Left ventricle myocardium superior (tissue), 1 donor: ENCODE measurements around the gene MEGF11. TPM values are rescaled to one million over a fixed set of nuclear protein-coding genes. Genes with fewer than 3 reads are reported as not detected.

Source experiments
- ATAC-seq: fragments of 200-7000 bp; cut with Tn5 transposase; one replicate; pipeline ENCODE4 v1.9.1; 2020; ENCODE audit warnings: mild to moderate bottlenecking, moderate library complexity
- DNase-seq: peaks from one replicate; pipeline ENCODE4 v3.0.0-alpha.2; 2020
- intact Hi-C: fragments of 100-400 bp; cut with micrococcal nuclease; formaldehyde crosslinking; loops from one replicate; pipeline ENCODE4 v1.11.0; 2022
- total RNA-seq: library from RNA; stranded (reverse); fragmentation: NEBNext Ultra II Directional; extraction: Animal tissue kit (Norgen Biotek cat#: 25700); gene quantifications from one replicate; pipeline ENCODE4 v1.2.1, GENCODE V29; 2021
- donor health status: DM: no; HTN: yes; CAD: no; lungs with severe emphysema.

MEGF11 gene
- total RNA-seq, 1 donor from 2014 or later = not detected

DNA sequence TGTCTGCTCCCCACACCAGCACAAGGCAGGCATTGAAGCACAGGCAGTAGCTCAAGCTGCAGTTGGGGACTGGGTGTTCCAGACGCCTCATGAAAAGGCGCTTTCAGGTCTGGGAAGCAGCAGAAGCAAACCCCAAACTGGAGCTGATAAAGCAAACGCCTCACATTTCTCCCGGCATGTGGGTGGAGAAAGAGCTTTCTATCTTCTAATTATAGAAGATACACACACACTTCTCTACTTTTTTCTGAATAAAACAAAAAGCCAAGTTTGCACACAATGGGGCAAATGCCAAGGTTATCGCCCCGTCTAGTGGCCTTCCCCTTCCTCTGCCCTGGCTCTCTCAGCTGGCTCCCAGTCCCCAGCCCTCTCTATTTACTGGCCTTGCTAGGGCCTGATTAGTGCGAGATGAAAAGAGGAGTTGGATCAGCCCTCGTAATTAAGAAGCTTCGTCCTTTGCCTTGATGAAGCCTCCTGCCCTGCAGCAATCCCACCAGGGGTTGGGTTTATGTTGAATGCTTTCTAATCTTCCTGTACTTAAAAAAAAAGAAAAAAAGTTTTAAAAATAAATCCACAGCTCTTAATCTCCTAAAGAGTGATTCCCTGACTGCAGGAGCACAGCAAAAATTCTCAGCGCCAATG, 120.2 kb downstream of the MEGF11 start:
- intact Hi-C loops = no loop called here
- DNase-seq (no peak), ATAC-seq (no peak)

DNA sequence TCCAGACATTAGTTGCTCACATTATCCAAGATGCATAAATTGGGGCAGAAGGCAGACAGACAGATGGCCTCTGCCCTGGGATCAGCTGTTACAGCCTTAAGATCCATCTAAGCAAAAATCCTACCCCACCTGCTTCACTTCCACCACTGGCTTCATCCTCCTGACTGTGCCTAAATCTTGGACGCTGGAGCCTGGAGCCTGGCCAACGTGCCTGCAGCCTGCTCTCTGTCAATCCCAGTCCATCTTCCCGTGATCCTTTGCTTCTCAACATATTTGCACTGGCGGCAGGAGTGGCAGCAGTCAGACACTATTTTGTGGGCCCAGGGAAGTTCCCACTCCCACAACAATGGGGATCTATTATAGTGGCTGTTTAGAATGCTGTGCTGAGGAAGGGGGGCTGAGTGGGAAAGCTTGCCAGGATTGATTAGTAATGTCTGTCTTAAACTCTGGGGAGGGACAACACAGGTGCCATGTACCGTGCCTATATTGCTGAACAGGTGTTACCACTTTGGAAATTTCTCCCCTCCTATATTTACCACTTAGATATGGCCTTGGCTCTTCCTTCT, 121.2 kb downstream of the MEGF11 start:
- peak; percentile 72 for DNase-seq
- intact Hi-C loops = no loop called here
- peak; percentile 77 for ATAC-seq

DNA sequence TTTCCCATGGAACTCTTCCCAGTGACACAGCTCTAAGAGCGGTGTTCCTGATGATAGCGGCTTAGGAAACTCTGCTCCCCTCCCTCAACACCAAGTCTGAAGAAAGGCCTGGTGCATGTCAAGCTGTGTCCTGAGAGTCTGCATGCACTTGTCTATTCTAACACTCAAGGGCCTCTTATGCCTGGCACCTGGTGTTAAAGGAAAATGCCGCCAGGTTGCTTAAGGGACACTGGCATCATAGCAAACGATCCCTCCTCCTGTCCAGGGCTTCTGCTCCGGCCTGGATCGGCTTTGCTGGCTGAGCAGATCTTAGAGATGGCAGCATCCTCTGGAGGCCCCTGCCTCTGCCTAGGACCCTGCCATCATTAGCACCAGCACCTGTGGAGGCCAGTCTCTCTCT, 121.7 kb downstream of the MEGF11 start:
- ATAC-seq (peak; percentile 10), DNase-seq (no peak)
- intact Hi-C loops = no loop called here

DNA sequence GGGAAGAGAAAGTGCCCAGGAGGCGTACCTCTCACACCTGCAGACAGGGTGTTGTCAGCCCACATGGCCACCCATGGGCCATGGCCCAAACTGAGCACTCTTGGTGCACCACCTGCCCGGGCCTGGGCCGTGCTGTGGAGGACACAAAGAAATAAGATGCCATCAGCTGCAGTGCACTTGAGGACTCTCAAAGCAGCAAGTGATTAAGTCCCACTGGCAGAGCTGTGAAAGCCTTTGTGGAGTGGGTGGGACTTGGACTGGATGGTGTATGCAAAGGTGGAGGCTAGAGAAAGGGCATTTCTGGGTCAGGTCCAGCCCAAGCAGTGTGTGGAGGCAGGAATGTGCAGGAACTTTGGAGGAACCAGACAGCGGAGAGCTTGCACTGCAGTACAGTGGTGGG, 122.3 kb downstream of the MEGF11 start:
- intact Hi-C loops = no loop called here
- DNase-seq = no peak
- ATAC-seq = peak; percentile 56

DNA sequence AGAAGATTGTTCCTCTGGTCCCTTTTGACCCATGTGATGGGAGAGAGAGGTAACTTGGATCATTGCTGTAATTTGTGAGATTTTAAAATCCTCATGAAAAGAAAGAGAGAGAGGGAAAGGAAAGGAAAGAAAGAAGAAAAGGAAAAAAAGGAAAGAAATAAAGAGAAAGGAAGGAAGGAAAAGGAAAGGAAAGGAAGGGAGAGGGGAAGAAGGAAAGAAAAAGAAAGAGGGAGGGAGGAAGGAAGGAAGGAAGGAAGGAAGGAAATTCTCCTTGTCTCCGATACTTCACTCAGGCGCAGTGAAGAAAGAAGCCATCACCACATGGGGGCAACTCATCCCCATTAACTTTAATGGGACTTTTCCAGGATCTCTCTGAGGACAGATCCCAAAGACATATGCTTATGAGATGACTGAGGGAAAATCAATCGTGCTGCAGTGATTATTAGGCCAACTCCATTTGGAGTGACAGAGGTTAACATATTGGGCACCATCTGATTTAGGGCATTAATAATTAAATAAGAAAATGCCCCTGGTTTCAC, 123.0 kb downstream of the MEGF11 start:
- intact Hi-C loops = no loop called here
- DNase-seq (no peak), ATAC-seq (no peak)

DNA sequence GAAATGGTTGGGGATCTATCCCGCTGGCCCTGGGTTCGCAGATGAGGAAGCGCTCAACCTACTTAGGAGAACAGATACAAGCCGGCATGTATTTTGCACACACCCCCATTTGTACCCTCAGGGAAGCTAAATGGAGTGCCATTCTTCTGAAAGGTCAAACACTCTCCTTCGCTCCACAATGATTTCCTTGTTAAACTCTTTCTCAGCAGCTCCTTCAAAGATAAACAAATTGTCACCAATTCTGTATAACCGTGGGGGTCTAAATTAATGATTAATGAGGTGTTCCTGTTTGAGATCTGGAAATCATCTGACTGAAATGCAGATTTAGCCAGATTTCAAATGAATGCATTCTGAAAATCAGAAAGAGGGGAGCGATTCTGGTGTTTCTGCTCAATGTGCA, 124.0 kb downstream of the MEGF11 start:
- ATAC-seq (no peak), DNase-seq (no peak)
- intact Hi-C loops = no loop called here

DNA sequence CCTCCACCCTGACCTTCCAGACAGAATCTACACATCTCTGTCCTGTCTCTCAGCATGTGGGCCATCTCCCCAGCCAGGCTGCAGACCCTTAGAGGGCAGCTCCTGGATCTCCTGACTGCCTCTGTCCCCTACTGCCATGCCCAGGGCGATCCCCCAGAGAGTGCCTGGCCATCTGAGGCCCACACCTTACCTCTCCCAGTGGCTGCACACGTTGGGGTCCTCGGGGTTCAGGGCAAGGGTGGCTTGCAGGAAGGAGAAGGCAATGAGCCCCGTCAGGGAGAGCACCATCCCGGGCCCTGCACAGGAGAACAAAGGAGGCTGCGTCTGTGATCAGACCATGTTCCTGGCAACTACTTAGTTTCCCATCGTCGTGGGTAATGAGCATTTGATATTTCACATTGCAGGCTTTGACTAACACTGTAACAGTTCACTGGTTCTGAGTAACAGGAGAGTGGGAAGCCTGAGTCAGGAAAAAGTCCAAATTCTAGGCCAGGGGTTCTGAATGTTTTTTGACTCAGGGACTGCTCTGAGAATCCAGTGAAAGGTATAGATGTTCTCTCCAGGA, 125.4 kb downstream of the MEGF11 start:
- DNase-seq (no peak), ATAC-seq (no peak)
- intact Hi-C loops = no loop called here

DNA sequence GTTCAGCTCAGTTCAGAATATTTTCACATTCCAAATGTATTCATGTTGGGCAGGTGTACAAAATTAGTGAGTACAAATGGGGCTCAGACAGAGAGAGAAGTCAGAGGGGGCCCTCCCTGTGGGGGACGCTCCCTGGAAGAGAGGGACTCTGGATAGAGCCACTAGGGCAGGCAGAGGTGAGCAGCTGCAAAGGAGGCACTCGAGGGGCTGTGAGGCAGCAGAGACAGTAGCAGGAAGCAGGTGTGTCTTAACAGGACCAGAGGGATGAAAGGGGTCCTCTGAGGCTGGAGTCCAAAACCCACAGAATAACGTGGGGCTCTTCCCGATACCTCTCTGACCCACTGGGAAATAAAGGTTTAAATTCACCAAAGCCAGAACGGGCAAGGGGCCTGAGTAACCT, 127.1 kb downstream of the MEGF11 start:
- ATAC-seq = no peak
- intact Hi-C loops = no loop called here
- no peak for DNase-seq

DNA sequence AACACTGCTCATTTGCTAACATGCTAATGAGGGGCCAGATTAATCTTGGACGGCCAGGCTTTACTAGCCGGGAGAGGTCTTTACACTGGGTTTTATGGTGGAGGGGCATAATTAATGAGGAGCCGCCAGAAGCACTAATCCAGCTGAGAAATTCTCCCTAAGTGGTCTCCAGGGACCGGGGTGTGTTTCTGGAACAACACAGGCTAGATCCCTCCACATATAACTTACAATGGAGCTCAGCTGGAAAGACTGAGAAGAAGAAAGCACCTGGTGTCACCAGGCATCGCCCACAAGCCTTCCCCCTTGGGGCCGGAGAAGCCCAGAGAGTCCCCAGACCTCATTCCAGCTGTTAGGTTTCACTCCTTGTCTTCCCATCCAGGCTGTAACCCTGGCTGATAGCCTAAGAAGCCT, 127.5 kb downstream of the MEGF11 start:
- no peak for DNase-seq
- intact Hi-C loops = no loop called here

DNA sequence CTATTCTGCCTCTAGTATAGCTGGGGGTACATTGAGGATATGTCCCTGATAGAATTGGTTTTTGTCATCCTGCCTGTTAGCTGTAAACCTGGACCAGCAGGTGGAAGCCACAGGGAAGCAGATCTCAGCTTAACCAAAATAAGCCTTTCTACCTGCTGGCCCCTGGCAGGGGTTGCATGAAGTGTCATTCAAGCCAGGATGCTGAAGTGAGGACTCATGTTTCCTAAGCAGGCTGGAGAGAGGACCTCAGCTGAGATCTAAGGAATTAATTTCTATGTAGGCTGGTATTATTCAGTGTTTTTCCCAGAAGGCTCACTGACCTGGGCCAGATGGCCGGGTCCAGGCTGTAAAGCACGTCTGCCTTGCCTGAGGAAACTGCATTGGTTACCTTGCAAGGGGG, 128.9 kb downstream of the MEGF11 start:
- ATAC-seq (no peak), DNase-seq (no peak)
- intact Hi-C loops = no loop called here

More for the DNA sequence above, 127.5 kb downstream of the MEGF11 start:
- ATAC-seq = no peak

DNA sequence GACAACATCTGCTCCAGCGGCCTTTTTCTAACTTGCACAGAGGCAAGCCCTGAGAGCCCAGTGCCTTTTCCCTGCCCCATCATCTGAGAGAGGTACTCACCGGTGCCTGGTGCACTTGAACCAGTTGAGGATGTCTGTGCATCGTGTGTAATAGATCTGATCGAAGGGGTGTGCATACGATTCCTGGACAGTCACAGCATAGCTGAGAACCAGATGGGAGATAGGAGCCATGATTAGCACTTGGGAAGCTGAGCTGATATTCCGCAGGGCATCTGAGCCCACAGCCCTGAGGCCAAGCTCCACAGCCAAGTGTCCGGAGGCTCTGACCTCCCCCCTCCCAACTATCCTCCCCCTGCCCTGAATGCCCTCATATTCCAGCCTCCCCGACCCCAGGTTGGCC, 129.8 kb downstream of the MEGF11 start:
- ATAC-seq (no peak), DNase-seq (no peak)
- intact Hi-C loops = no loop called here

DNA sequence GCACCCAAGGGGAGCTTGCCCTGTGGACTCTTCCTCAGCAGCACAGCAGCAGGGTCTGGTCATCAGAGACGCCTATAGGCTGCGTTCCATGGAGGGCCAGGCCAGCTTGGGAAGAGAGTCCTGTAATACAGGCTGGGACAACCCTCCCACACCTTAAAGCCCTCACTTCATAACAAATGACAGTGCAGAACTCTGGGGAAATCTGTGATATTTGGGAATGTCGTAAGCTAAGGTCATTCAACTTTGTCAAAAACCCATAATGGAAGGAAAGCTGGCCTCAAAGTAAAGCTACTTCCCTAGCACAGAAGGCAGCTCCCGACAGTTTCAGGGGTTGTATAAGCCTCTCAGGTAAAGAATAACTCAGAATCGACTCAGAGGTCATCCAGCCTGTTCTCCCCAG, 133.1 kb downstream of the MEGF11 start:
- DNase-seq (no peak), ATAC-seq (no peak)
- intact Hi-C loops = no loop called here

DNA sequence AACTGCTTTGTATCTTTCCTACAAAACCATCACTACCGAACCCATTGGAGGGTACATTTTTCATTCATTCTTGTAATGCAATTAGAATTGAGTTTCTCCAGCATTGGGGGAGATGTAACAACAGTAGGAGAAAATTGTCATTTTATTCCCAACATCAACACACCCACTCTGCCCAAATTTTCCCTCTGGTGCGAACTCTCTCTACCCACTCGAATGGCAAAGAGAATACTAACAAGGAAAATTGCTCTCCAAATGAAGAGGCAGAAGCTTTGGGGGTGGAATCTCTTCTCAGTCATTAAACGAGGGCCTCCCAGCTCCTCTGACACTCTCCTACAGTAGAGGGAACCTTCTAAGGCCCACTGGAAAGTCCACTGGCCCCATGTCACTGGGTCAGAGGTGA, 135.7 kb downstream of the MEGF11 start:
- intact Hi-C loops = no loop called here
- ATAC-seq = no peak
- DNase-seq = no peak

DNA sequence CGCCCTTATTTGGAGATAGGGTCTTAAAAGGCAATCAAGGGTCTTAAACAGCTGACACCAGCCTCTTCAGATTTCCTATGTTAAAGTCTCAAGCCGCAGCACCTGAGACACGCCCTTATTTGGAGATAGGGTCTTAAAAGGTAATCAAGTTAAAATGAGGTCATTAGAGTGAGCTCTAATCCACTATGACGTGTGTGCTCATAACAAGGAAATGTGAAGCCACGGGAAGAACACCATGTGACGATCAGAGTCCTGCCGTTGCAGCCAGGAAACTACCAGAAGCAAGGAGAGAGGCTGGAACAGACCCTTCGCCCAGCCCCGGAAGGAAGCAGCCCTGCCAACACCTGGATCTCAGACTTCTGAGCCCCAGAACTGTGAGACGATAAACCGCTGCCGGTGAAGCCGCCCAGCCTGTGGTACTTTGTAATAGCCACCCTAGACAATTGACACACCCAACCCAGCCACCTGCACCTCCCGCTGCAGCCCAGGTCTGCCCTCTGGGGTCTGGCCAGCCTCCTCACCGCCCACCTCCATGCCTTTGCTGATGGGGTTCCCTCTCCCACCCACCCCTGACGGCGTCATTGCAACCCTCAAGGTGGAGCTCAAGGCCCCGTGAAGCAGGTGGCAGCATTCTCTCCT, 137.9 kb downstream of the MEGF11 start:
- DNase-seq = no peak
- no peak for ATAC-seq
- intact Hi-C loops = no loop called here

DNA sequence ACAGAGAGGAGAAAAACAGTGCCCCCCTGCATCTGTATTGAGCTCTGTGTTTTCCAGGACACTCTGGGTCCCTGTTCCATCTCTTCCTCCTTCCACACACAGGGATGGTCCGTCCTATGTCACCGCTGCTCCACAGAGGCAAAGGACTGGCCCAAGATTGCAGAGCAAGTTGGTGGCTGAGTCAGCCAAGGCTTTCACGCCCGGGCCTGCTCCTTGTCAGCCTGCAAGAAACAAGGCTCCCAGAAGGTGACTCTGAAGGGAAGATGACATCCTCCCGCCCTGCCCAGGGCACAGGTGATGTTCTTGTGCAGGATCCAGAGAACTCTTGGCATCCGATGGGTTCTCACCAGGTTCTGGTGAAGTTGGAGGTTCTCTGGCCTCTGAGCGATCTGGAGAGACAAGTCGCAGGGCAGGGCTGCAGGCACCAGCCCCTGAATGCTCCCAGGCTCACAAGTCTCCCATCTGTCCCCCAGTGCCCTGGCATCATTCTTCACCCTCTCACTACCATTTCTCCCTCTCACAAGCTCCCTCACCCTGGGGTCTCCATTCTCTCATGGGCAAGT, 138.6 kb downstream of the MEGF11 start:
- no peak for ATAC-seq
- DNase-seq = no peak
- intact Hi-C loops = no loop called here

DNA sequence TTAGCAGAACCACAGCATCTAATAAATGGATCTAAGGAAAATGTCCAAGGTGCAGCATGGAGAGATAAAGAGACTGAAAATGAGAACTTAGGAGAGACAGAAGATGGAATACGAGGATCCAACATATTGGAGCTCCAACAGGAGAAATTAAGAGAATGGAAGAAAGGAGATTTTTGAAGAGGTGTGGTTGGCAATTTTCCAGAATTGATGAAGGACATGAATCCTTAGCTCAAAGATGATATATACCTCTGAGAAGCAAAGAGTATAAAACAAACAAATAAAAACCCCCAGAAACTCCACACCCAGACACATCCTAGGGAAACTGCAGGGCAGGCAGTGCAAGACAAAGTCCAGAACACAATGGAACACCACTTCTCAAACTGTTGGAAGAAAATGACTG, 141.2 kb downstream of the MEGF11 start:
- DNase-seq (no peak), ATAC-seq (no peak)
- intact Hi-C loops = no loop called here

DNA sequence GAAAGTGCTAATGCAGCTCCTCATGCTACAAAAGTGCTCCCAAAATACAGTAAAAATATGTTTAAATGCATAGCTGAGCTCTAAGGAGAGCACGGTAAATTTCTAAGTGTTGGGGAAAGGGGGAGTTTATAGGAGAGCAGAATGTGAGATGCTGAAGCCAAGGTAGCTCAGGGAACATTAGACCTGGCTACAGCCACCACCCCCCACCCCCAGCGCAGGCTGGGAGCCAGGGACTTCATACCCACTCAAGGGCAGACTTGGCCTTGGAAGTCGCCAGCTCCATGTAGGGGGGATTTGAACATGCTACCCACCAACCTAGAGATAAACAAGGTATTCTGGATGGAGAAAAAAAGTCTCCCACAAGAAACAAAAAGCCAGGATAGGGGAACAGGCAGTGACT, 142.2 kb downstream of the MEGF11 start:
- ATAC-seq = no peak
- no peak for DNase-seq
- intact Hi-C loops = no loop called here

DNA sequence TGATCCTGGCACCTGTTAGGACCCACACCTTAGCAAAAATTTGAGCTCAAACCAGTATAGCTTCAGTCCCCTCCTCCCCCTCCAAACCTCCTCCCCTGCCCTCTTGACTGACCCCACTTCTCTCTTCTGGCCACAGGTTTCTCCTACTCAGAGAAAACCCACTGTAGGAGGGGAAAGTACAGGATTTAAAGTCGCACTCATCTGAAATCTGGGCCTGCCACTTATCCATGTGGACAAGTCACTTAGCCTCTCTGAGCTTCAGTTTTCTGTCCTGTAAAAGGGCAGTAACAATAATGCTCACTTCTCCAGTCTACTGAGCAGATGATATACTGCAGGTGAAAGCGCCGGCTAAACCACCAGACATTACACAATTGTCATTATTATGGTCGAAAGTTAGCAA, 142.7 kb downstream of the MEGF11 start:
- DNase-seq (no peak), ATAC-seq (no peak)
- intact Hi-C loops = no loop called here

DNA sequence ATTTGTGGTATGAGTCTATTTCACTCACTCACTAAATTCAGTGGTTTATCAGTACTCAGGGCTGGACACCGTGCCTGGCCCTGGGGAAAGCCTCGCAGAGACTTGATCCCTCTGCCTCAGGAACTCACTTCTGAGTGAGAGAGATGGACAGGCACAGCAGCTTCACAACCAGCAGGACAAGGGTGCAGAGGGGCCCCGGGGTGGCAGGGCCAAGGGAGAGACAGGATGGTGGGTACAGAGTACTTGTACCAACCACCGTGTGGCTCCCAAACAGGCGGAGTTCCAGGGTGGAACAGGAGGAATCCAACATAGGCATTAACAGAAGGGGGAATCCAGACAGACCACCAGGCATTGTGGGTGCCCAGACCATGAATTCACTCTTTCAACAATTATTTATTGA, 143.7 kb downstream of the MEGF11 start:
- ATAC-seq = no peak
- no peak for DNase-seq
- intact Hi-C loops = no loop called here
